ENCODE measurements around the gene NDUFS8. TPM values are rescaled to one million over a fixed set of nuclear protein-coding genes. Genes with fewer than 3 reads are reported as not detected.

NDUFS8 gene
- polyA plus RNA-seq, 1 donor from 2014 or later: 169 TPM

DNA sequence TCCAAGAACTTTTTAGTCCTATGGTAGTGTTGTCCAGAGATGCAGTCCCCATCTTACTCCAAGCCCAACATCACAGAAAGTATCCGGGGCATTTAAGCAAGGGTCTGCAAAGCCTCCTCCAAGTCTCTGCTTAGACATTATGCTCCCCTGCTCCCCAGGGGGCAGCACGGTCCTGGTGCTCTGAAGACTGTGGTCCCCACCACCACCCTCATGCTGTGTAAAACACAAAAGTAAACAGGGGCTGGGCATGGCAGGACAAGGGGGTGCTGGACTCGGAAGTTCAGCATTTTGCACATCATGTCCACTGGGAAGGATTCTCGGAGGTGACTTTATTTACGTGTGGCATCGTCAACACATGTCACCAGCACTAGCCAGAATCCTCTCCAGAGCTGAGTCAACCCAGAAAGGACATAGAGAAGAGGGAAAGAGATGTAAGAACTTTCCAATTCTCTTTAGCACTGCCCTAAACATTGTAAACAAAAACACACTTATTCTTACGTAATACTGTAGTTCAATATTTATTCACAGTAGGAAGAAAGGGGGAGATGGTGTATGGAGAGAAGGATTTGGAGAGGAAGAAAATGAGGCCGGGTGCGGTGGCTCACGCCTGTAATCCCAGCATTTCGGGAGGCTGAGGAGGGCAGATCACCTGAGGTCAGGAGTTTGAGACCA lies 46.0 kb downstream of the NDUFS8 start:
- no peaks in the 10 kb centered on the region for H3K79me2 ChIP-seq (replicated peaks; ENCODE audit: insufficient read depth, low read length)
- H3K27me3 ChIP-seq (ENCODE audit: insufficient read depth, low read depth, low read length): no peaks in the 10 kb centered on the region
- H2AFZ ChIP-seq (ENCODE audit: low read depth, low read length): no peak overlapping the region

DNA sequence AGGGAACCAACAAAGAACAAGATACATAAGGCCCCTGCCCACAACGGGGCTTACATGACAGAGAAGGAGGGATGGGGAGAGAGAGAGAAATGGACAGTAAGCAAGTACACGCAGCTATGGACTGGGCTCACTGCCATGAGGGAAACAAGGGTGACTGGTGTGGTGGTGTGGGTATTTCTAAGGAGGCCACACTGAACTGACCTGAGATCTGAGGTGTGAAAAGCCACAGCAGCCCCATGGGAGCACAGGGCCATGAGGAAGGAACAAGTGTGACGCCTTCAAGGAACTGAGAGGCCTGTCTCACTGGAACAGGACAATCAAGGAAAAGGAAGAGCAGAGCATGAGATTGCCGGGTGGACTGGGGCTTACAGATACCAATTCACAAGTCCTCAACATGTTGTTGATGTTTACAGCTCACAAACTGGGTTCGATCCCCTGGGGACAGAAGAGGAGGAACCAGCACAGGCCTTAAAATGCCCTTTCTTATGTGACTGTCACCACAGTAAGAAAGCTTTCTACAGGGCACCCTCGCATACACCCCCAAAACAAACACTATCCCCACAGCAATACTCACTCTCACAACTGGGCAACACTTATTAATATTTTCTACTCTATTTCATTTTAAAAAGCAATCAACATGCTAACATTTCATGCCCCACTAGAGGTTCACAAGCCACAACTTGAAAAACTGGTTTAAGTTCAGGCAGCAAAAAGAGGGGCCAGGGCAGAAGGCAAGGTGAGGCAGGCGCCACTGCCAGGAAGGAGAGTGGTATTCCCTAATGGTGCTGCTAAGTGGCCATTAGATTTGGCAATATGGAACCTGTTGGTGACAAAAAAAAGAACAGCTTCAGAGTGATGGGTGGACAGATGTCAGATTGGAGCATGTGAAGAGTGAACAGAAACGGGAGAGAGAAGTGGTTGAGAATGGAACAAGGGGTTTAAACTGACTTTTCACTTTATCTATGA lies 47.4 kb downstream of the NDUFS8 start:
- Histone ChIP-seq H3K36me3 (ENCODE audit: insufficient read depth, low read length) (no peaks in the 10 kb centered on the region), H3K9me3 (ENCODE audit: low read length) (no peaks in the 10 kb centered on the region), H2AFZ (ENCODE audit: low read depth, low read length) (no peak overlapping the region), H3K9ac (ENCODE audit: low read length) (no peak overlapping the region), H3K27ac (ENCODE audit: low read length) (no peak overlapping the region), H4K20me1 (ENCODE audit: insufficient read depth) (no peaks in the 10 kb centered on the region), H3K27me3 (ENCODE audit: insufficient read depth, low read depth, low read length) (no peaks in the 10 kb centered on the region), H3K4me3 (ENCODE audit: low read length) (no peak overlapping the region), H3K9me2 (ENCODE audit: insufficient read depth, low read length) (no peaks in the 10 kb centered on the region), H3F3A (ENCODE audit: insufficient read depth, low read length, poor library complexity, severe bottlenecking) (no peaks in the 10 kb centered on the region), H3K4me2 (ENCODE audit: low read length) (no peak overlapping the region), H3K79me2 (replicated peaks; ENCODE audit: insufficient read depth, low read length) (no peaks in the 10 kb centered on the region)
- TF ChIP-seq RAD21 (conservative IDR thresholded peaks at IDR 0.05) (no peak), POLR2AphosphoS5 (IDR thresholded peaks at IDR 0.05) (no peak), TAF1 (IDR thresholded peaks at IDR 0.05; ENCODE audit: low read depth) (no peak), SMC3 (conservative IDR thresholded peaks at IDR 0.05; ENCODE audit: poor library complexity) (no peak), MXI1 (conservative IDR thresholded peaks at IDR 0.05; ENCODE audit: poor library complexity, severe bottlenecking) (no peak)
- TF ChIP-seq, protein P1, sequence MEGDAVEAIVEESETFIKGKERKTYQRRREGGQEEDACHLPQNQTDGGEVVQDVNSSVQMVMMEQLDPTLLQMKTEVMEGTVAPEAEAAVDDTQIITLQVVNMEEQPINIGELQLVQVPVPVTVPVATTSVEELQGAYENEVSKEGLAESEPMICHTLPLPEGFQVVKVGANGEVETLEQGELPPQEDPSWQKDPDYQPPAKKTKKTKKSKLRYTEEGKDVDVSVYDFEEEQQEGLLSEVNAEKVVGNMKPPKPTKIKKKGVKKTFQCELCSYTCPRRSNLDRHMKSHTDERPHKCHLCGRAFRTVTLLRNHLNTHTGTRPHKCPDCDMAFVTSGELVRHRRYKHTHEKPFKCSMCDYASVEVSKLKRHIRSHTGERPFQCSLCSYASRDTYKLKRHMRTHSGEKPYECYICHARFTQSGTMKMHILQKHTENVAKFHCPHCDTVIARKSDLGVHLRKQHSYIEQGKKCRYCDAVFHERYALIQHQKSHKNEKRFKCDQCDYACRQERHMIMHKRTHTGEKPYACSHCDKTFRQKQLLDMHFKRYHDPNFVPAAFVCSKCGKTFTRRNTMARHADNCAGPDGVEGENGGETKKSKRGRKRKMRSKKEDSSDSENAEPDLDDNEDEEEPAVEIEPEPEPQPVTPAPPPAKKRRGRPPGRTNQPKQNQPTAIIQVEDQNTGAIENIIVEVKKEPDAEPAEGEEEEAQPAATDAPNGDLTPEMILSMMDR (IDR thresholded peaks at IDR 0.05; ENCODE audit: poor library complexity, severe bottlenecking): no peak
- TF ChIP-seq, protein P2, sequence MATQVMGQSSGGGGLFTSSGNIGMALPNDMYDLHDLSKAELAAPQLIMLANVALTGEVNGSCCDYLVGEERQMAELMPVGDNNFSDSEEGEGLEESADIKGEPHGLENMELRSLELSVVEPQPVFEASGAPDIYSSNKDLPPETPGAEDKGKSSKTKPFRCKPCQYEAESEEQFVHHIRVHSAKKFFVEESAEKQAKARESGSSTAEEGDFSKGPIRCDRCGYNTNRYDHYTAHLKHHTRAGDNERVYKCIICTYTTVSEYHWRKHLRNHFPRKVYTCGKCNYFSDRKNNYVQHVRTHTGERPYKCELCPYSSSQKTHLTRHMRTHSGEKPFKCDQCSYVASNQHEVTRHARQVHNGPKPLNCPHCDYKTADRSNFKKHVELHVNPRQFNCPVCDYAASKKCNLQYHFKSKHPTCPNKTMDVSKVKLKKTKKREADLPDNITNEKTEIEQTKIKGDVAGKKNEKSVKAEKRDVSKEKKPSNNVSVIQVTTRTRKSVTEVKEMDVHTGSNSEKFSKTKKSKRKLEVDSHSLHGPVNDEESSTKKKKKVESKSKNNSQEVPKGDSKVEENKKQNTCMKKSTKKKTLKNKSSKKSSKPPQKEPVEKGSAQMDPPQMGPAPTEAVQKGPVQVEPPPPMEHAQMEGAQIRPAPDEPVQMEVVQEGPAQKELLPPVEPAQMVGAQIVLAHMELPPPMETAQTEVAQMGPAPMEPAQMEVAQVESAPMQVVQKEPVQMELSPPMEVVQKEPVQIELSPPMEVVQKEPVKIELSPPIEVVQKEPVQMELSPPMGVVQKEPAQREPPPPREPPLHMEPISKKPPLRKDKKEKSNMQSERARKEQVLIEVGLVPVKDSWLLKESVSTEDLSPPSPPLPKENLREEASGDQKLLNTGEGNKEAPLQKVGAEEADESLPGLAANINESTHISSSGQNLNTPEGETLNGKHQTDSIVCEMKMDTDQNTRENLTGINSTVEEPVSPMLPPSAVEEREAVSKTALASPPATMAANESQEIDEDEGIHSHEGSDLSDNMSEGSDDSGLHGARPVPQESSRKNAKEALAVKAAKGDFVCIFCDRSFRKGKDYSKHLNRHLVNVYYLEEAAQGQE (IDR thresholded peaks at IDR 0.05; ENCODE audit: borderline replicate concordance): no peak

More for the DNA sequence above, 46.0 kb downstream of the NDUFS8 start:
- no peak overlapping the region for H3K4me2 ChIP-seq (ENCODE audit: low read length)
- H3K9me2 ChIP-seq (ENCODE audit: insufficient read depth, low read length): no peaks in the 10 kb centered on the region
- H3K36me3 ChIP-seq (ENCODE audit: insufficient read depth, low read length): no peaks in the 10 kb centered on the region
- H3K9me3 ChIP-seq (ENCODE audit: low read length): no peaks in the 10 kb centered on the region
- H3K4me3 ChIP-seq (ENCODE audit: low read length): no peak overlapping the region
- H4K20me1 ChIP-seq (ENCODE audit: insufficient read depth): no peaks in the 10 kb centered on the region
- no peak overlapping the region for H3K9ac ChIP-seq (ENCODE audit: low read length)
- TF ChIP-seq TAF1 (IDR thresholded peaks at IDR 0.05; ENCODE audit: low read depth): no peak
- no peak for TF ChIP-seq SMC3 (conservative IDR thresholded peaks at IDR 0.05; ENCODE audit: poor library complexity)
- no peak for TF ChIP-seq EZH2 (IDR thresholded peaks at IDR 0.05; ENCODE audit: borderline replicate concordance, insufficient read depth, low read length, poor library complexity, severe bottlenecking)
- no peak for TF ChIP-seq EP300 (conservative IDR thresholded peaks at IDR 0.05; ENCODE audit: poor library complexity, severe bottlenecking)
- TF ChIP-seq, protein P2 (IDR thresholded peaks at IDR 0.05; ENCODE audit: borderline replicate concordance): no peak
- no peak for TF ChIP-seq RAD21 (conservative IDR thresholded peaks at IDR 0.05)
- TF ChIP-seq, protein P1 (IDR thresholded peaks at IDR 0.05; ENCODE audit: poor library complexity, severe bottlenecking): no peak
- TF ChIP-seq POLR2AphosphoS5 (IDR thresholded peaks at IDR 0.05): no peak
- no peak for TF ChIP-seq MXI1 (conservative IDR thresholded peaks at IDR 0.05; ENCODE audit: poor library complexity, severe bottlenecking)
- H3K27ac ChIP-seq (ENCODE audit: low read length): no peak overlapping the region
- H3F3A ChIP-seq (ENCODE audit: insufficient read depth, low read length, poor library complexity, severe bottlenecking): no peaks in the 10 kb centered on the region

Data from neural cell (in vitro differentiated cells).